GM12801 (cell line): ENCODE results near the gene MAPK11.

Source experiments
- TF ChIP-seq, protein P1 (sequence below): IDR thresholded peaks from one replicate; pipeline ENCODE4 v1.5.1; 2011; ENCODE audit warnings: control low read depth; ENCODE audit not compliant: insufficient read length; ENCODE audit errors: extremely low read depth

The MAPK11 gene

GRCh38 chr22:50270666-50271394 is 650 bp upstream of the MAPK11 start:
- TF ChIP-seq, protein P1, sequence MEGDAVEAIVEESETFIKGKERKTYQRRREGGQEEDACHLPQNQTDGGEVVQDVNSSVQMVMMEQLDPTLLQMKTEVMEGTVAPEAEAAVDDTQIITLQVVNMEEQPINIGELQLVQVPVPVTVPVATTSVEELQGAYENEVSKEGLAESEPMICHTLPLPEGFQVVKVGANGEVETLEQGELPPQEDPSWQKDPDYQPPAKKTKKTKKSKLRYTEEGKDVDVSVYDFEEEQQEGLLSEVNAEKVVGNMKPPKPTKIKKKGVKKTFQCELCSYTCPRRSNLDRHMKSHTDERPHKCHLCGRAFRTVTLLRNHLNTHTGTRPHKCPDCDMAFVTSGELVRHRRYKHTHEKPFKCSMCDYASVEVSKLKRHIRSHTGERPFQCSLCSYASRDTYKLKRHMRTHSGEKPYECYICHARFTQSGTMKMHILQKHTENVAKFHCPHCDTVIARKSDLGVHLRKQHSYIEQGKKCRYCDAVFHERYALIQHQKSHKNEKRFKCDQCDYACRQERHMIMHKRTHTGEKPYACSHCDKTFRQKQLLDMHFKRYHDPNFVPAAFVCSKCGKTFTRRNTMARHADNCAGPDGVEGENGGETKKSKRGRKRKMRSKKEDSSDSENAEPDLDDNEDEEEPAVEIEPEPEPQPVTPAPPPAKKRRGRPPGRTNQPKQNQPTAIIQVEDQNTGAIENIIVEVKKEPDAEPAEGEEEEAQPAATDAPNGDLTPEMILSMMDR: no peak

- TF ChIP-seq, protein P1: no peak
Observed at GRCh38 chr22:50269573-50269969, 609 bp downstream of the MAPK11 start.

GRCh38 chr22:50268655-50269113 is 1.5 kb downstream of the MAPK11 start:
- TF ChIP-seq, protein P1: no peak

GRCh38 chr22:50267591-50268390 is 2.4 kb downstream of the MAPK11 start:
- TF ChIP-seq, protein P1: no peak

DNA sequence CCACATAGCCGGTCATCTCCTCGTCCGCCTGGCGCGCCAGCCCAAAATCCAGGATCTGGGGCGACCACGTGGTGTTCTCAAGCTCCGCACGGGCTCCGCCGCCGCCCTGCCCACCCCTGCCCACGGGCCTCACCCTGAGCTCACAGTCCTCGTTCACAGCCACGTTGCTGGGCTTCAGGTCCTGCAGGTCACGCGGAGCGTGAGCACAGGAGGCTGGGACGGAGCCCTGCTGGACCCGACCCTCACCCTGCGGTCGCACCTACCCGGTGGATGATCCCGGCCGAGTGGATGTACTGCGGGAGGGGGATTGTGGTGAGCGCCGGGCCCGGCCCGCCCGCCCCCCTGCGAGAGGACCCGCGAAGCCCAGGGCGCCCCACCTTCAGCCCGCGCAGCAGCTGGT is 3.2 kb downstream of the MAPK11 start:
- TF ChIP-seq, protein P1: no peak

- TF ChIP-seq, protein P1: no peak
Observed at GRCh38 chr22:50264946-50265669, 5.1 kb downstream of the MAPK11 start.

GRCh38 chr22:50264104-50264745 is 6.0 kb downstream of the MAPK11 start:
- TF ChIP-seq, protein P1: no peak
